Prostate gland (tissue), 2 donors: Measurements from ENCODE around the gene AUTS2.

Experiments
- POLR2A ChIP-seq: fragments of 450-650 bp; IDR thresholded peaks from one replicate; pipeline ENCODE4 v1.6.1; 2016; ENCODE audit warnings: antibody characterized with exemption, mild to moderate bottlenecking
- POLR2AphosphoS5 ChIP-seq: sonication (generic); formaldehyde crosslinking; IDR thresholded peaks from one replicate; pipeline ENCODE4 v1.6.1; 2017; ENCODE audit warnings: antibody characterized with exemption
- TF ChIP-seq, protein P1 (sequence below), 4 experiments: fragments of 200-600 bp in 2 of 4; fragments of 450-650 bp in 2 of 4; sonication (generic) in 2 of 4; IDR thresholded peaks; 1 replicate in 3 of 4; 2 replicates in 1 of 4; pipeline ENCODE4 v1.5.1; 2016 to 2019; ENCODE audit warnings: antibody characterized with exemption in 4 of 4, mild to moderate bottlenecking in 2 of 4, moderate library complexity in 2 of 4

DNA sequence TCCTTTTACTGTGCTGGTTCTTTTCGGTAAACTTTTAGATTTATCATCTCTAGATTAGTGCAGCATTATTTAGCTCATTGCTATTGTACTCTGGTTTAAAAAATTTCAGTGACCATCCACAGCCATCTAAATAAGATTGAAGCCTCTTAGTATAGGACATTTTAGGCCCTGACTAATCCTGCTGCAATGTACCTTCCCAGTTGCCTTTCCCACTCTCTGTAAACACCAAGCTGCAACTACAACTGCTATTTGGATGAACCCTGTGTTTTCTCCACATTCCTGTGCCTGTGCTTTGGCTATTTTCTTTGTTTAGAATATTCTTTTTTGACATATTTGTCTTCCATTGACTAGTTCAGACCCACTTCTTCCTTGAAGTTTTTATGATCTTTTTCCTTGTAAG is 314.6 kb downstream of the AUTS2 start:
- TF ChIP-seq, protein P1, sequence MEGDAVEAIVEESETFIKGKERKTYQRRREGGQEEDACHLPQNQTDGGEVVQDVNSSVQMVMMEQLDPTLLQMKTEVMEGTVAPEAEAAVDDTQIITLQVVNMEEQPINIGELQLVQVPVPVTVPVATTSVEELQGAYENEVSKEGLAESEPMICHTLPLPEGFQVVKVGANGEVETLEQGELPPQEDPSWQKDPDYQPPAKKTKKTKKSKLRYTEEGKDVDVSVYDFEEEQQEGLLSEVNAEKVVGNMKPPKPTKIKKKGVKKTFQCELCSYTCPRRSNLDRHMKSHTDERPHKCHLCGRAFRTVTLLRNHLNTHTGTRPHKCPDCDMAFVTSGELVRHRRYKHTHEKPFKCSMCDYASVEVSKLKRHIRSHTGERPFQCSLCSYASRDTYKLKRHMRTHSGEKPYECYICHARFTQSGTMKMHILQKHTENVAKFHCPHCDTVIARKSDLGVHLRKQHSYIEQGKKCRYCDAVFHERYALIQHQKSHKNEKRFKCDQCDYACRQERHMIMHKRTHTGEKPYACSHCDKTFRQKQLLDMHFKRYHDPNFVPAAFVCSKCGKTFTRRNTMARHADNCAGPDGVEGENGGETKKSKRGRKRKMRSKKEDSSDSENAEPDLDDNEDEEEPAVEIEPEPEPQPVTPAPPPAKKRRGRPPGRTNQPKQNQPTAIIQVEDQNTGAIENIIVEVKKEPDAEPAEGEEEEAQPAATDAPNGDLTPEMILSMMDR (IDR thresholded peaks at IDR 0.05): no peak
- TF ChIP-seq POLR2A (no peak), POLR2AphosphoS5 (no peak)
